HUES48 (cell line): ENCODE measurements around the gene PDE11A.

Experiments
- H3K27ac ChIP-seq: one replicate; pipeline ENCODE4 v1.7.0; 2013; ENCODE audit warnings: low read depth, low read length, inconsistent platforms
- H3K27me3 ChIP-seq: 2 replicates; pipeline ENCODE4 v1.6.1; 2013; ENCODE audit warnings: mild to moderate bottlenecking, low read length; ENCODE audit not compliant: control insufficient read depth, insufficient read depth
- H3K36me3 ChIP-seq: 2 replicates; pipeline ENCODE4 v1.6.1; 2013; ENCODE audit warnings: low read length; ENCODE audit not compliant: control insufficient read depth, insufficient read depth
- H3K4me1 ChIP-seq: 2 replicates; pipeline ENCODE4 v1.6.1; 2013; ENCODE audit warnings: mild to moderate bottlenecking, low read length; ENCODE audit not compliant: control insufficient read depth, insufficient read depth
- H3K4me3 ChIP-seq: 2 replicates; pipeline ENCODE4 v1.5.1; 2013; ENCODE audit warnings: mild to moderate bottlenecking, low read depth, low read length
- H3K9ac ChIP-seq: 2 replicates; pipeline ENCODE4 v1.6.1; 2013; ENCODE audit warnings: mild to moderate bottlenecking, low read depth, low read length, moderate library complexity
- H3K9me3 ChIP-seq: 2 replicates; pipeline ENCODE4 v1.6.1; 2013; ENCODE audit warnings: low read length; ENCODE audit not compliant: control insufficient read depth, insufficient read depth

The PDE11A gene

GRCh38 chr2:178072383-178073301 lies at the start of gene PDE11A:
TSS of gene PDE11A (minus strand) at chr2:178072777. CDS start at chr2:178072437, 340 bp downstream.
- Histone ChIP-seq H3K27me3 (peaks cover 38% of the 10 kb centered on the region), H3K36me3 (no peaks in the 10 kb centered on the region), H3K4me1 (peaks cover 8% of the 10 kb centered on the region), H3K4me3 (peak within 1 kb of the TSS; percentile 72), H3K9me3 (no peaks in the 10 kb centered on the region), H3K27ac (no peak within 1 kb of the TSS), H3K9ac (peak within 1 kb of the TSS; percentile 9; the same call in 1 of the 2 replicates)

DNA sequence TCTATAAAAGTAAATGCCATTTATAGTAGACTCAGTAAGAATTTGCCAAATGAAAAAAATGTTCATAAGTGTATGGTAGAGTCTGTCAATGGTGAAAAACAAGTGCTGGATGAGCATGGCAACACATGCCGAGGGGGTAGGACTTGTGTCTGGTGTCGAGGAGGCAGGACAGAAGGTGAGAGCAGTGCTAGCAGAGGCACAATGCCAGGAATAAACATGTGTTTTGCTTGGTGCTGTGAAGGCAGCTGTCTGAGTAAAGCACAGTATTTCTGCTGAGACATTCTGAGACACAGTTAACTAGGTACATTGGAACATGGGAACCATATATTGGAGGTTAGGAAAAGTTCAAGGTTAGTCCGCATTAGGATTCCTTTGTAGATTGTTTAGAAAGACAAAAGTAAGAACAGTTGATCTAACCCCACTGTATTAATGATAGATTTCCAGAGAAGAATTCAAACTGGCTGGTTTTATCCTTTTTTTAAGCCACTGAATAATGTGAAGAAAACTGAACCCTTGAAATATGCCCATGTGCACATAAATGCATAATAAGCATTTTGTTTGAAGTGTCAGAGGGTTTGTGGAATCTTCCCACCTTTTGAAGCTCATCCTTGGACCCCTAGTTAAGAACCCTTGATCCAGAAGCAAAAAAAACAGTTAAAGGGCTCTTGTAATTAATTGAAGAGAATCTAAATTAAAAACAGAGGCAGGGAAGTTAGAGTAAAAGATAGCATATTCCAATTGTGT lies 46.8 kb upstream of the PDE11A start:
- Histone ChIP-seq H3K27ac (no peak overlapping the region), H3K36me3 (peaks cover 24% of the 10 kb centered on the region), H3K9me3 (no peaks in the 10 kb centered on the region), H3K4me3 (no peak overlapping the region), H3K9ac (no peak overlapping the region), H3K4me1 (no peaks in the 10 kb centered on the region), H3K27me3 (no peaks in the 10 kb centered on the region)

DNA sequence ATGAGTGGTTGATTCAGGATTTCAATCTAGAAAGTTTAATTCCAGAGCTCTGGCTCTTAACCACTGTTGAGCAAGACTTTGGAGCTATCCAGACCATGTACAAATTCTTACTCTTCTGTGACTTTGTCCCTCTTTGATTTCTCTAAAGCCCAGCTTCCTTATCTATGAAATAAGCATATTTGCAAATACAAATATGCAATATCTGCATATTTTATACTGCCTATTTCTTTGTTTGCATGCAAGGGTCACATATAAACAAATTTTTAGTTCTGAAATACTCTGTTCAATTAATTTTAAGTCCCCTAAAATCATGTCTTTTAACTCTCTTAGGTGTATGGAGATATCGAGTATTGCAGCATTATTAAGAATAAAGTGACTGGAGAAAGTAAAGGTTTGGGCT lies 45.1 kb upstream of the PDE11A start:
- Histone ChIP-seq H3K36me3 (peaks cover 10% of the 10 kb centered on the region; the same call in 1 of the 2 replicates), H3K4me1 (no peaks in the 10 kb centered on the region), H3K27ac (no peak overlapping the region), H3K9ac (no peak overlapping the region), H3K9me3 (no peaks in the 10 kb centered on the region), H3K27me3 (no peaks in the 10 kb centered on the region), H3K4me3 (no peak overlapping the region)

DNA sequence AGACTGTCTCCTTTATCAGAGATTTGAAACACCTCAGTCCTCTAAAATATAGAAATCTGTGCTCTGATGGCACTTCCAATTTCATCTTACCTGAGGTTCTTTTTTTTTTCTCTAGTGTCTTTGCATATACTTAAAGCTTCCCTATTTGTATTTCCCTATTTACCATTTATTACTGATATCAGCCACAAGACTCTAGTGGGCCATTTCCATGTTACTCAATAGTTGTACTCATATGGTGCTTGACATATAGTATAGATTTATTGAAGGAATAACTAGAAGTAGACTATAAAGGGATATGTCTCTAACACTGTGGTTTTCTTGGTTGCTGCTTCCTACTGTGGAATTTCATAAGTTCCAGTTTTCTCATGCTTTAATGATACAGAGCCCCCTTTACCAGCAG lies 42.7 kb upstream of the PDE11A start:
- Histone ChIP-seq H3K4me1 (no peaks in the 10 kb centered on the region), H3K27ac (no peak overlapping the region), H3K9me3 (no peaks in the 10 kb centered on the region), H3K9ac (no peak overlapping the region), H3K27me3 (no peaks in the 10 kb centered on the region), H3K4me3 (no peak overlapping the region), H3K36me3 (no peaks in the 10 kb centered on the region)

- no peaks in the 10 kb centered on the region for H3K36me3 ChIP-seq
- H3K27me3 ChIP-seq: no peaks in the 10 kb centered on the region
- H3K27ac ChIP-seq: no peak overlapping the region
- no peaks in the 10 kb centered on the region for H3K4me1 ChIP-seq
- H3K9me3 ChIP-seq: no peaks in the 10 kb centered on the region
- H3K4me3 ChIP-seq: no peak overlapping the region
- H3K9ac ChIP-seq: no peak overlapping the region
These were observed 41.9 kb upstream of the PDE11A start for GRCh38 chr2:178114462-178114861.

- peak within 1 kb of the TSS; percentile 66 for H3K27ac ChIP-seq
- peak within 1 kb of the TSS; percentile 49 for H3K9ac ChIP-seq
- no peaks in the 10 kb centered on the region for H3K9me3 ChIP-seq
- peak within 1 kb of the TSS; percentile 89 for H3K4me3 ChIP-seq
- H3K4me1 ChIP-seq: no peaks in the 10 kb centered on the region
- no peaks in the 10 kb centered on the region for H3K27me3 ChIP-seq
- no peaks in the 10 kb centered on the region for H3K36me3 ChIP-seq
These were observed 39.9 kb upstream of the PDE11A start, which contains the start of gene RBM45 for GRCh38 chr2:178112202-178113152. TSS of gene RBM45 (plus strand) at chr2:178112437. CDS start at chr2:178112547, 110 bp downstream.

- Histone ChIP-seq H3K9ac (no peak overlapping the region), H3K4me1 (no peaks in the 10 kb centered on the region), H3K27me3 (no peaks in the 10 kb centered on the region), H3K9me3 (no peaks in the 10 kb centered on the region), H3K4me3 (no peak overlapping the region), H3K27ac (no peak overlapping the region), H3K36me3 (no peaks in the 10 kb centered on the region)
These were observed 39.2 kb upstream of the PDE11A start for GRCh38 chr2:178111743-178112142.

DNA sequence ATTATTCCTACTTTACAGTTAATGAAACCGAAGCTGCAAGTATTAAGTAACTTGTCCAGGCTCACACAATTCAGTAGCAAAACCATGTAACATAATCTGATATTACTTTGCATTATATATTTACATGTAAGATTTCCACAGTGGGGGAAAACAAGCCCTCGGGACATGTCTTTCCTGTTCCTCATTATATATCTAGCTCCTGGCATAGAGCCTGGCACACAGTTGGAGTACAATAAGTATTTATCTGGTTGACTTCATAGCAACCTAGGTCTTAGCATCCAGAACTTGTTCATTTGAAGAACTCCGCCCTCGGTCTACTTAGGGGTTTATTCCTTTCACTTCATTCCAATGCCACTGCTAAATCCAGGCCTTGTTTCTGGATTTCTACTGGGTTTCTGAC lies 38.1 kb upstream of the PDE11A start:
- H3K27ac ChIP-seq: no peak overlapping the region
- H3K27me3 ChIP-seq: no peaks in the 10 kb centered on the region
- H3K9ac ChIP-seq: no peak overlapping the region
- no peaks in the 10 kb centered on the region for H3K9me3 ChIP-seq
- no peak overlapping the region for H3K4me3 ChIP-seq
- H3K4me1 ChIP-seq: no peaks in the 10 kb centered on the region
- no peaks in the 10 kb centered on the region for H3K36me3 ChIP-seq

GRCh38 chr2:178109813-178110212 lies 37.2 kb upstream of the PDE11A start:
- Histone ChIP-seq H3K27ac (no peak overlapping the region), H3K36me3 (no peaks in the 10 kb centered on the region), H3K27me3 (no peaks in the 10 kb centered on the region), H3K9ac (no peak overlapping the region), H3K9me3 (no peaks in the 10 kb centered on the region), H3K4me1 (no peaks in the 10 kb centered on the region), H3K4me3 (no peak overlapping the region)

DNA sequence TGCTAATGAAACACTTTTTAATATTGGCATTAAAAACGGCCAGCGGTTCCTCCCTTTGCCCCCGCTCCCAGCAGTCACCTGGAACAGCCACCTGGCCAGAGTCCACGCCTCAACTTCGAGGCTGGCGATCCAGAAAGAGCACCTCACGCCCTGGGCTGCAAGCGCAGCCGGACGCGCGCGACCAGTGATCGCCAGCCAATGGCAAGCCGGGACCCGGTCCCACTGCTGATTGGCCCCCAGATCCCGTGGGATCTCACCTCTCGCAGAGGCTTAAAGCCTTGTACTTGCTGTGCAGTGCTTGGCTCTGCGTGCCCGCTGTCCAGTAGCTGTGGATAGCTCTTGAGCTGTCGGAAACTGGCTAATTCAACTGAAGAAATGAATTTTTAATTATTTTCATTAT lies 35.6 kb upstream of the PDE11A start:
- no peak overlapping the region for H3K4me3 ChIP-seq
- H3K27me3 ChIP-seq: no peaks in the 10 kb centered on the region
- H3K4me1 ChIP-seq: no peaks in the 10 kb centered on the region
- no peak overlapping the region for H3K27ac ChIP-seq
- H3K9ac ChIP-seq: no peak overlapping the region
- no peaks in the 10 kb centered on the region for H3K9me3 ChIP-seq
- no peaks in the 10 kb centered on the region for H3K36me3 ChIP-seq
